Kidney (tissue), 14 donors: ENCODE data around the gene PDPR. TPM values are rescaled to one million over a fixed set of nuclear protein-coding genes. Genes with fewer than 3 reads are reported as not detected.
A peak's percentile ranks its signal among the peaks of the same experiment; 100 is the strongest.

ENCODE experiments used
- DNase-seq, 5 donors: peaks; one replicate each; pipeline ENCODE4 v3.0.0-alpha.2; 2013 to 2020
- FAIRE-seq: peaks from 2 replicates; lab custom pipeline; 2012; peaks lifted over from hg19 to GRCh38; lab: Jason Lieb, UNC
- H3K27ac ChIP-seq, 2 donors: one replicate each; pipeline ENCODE4 v1.7.0; 2013; ENCODE audit warnings: low read depth in 2 of 2, low read length in 2 of 2, inconsistent platforms in 1 of 2
- H3K27me3 ChIP-seq: one replicate; pipeline ENCODE4 v1.7.1; 2013; ENCODE audit warnings: low read length, inconsistent platforms; ENCODE audit not compliant: control insufficient read depth, insufficient read depth
- H3K36me3 ChIP-seq, 3 donors: one replicate each; pipeline versions ENCODE4 v1.7.0 to v1.7.1; 2013; ENCODE audit warnings: low read length in 3 of 3, control low read depth in 1 of 3, inconsistent platforms in 1 of 3; ENCODE audit not compliant: insufficient read depth in 3 of 3, control insufficient read depth in 2 of 3
- H3K4me1 ChIP-seq, 3 donors: one replicate each; pipeline versions ENCODE4 v1.7.0 to v1.7.1; 2013; ENCODE audit warnings: low read length in 3 of 3, inconsistent platforms in 1 of 3, low read depth in 1 of 3; ENCODE audit not compliant: control insufficient read depth in 2 of 3, insufficient read depth in 2 of 3
- H3K4me3 ChIP-seq, 3 donors: one replicate each; pipeline versions ENCODE4 v1.7.0 to v1.8.1; 2013; ENCODE audit warnings: low read length in 3 of 3, control low read depth in 1 of 3, inconsistent platforms in 1 of 3
- H3K9ac ChIP-seq, 3 donors: one replicate each; pipeline versions ENCODE4 v1.7.0 to v1.7.1; 2013; ENCODE audit warnings: low read length in 3 of 3, control low read depth in 1 of 3, inconsistent platforms in 1 of 3
- H3K9me3 ChIP-seq, 3 donors: one replicate each; pipeline versions ENCODE4 v1.7.0 to v1.7.1; 2013; ENCODE audit warnings: low read length in 3 of 3, control low read depth in 1 of 3, inconsistent platforms in 1 of 3; ENCODE audit not compliant: control insufficient read depth in 2 of 3, insufficient read depth in 1 of 3
- CTCF ChIP-seq: IDR thresholded peaks from 3 replicates; pipeline ENCODE4 v1.5.1; 2012; ENCODE audit warnings: mild to moderate bottlenecking, moderate library complexity, borderline replicate concordance; ENCODE audit not compliant: insufficient read depth; ENCODE audit errors: extremely low read depth
- intact Hi-C: fragments of 100-400 bp; cut with DNase I; formaldehyde crosslinking; loops from one replicate; pipeline ENCODE4 v1.11.1; 2022
- polyA plus RNA-seq: library from polyadenylated mRNA; stranded (reverse); fragments of 350-450 nt; fragmentation: Illumina TruSeq; extraction: RNeasy Lipid Tissue Mini Kit (QIAGEN cat#74804); gene quantifications from one replicate; pipeline ENCODE4 v1.2.3, GENCODE V29; 2014; ENCODE audit warnings: low read depth, low replicate concordance; ENCODE audit not compliant: insufficient read depth
- total RNA-seq: library from RNA; stranded (reverse); fragmentation: NEBNext Ultra II Directional; extraction: Animal tissue kit (Norgen Biotek cat#: 25700); gene quantifications from one replicate; pipeline ENCODE4 v1.2.1, GENCODE V29; 2021
- donor health status: control.
- donor health status: control.
- donor health status: control.
- donor health status: control.
- donor health status: control.
- donor health status: DM: yes; HTN: yes; CAD: no.
- donor health status: Normal renal cell carcinoma (clear cell type).

PDPR gene
- total and polyA plus RNA-seq, 2 donors from 2014 or later = 7.0 to 46.9 TPM

DNA sequence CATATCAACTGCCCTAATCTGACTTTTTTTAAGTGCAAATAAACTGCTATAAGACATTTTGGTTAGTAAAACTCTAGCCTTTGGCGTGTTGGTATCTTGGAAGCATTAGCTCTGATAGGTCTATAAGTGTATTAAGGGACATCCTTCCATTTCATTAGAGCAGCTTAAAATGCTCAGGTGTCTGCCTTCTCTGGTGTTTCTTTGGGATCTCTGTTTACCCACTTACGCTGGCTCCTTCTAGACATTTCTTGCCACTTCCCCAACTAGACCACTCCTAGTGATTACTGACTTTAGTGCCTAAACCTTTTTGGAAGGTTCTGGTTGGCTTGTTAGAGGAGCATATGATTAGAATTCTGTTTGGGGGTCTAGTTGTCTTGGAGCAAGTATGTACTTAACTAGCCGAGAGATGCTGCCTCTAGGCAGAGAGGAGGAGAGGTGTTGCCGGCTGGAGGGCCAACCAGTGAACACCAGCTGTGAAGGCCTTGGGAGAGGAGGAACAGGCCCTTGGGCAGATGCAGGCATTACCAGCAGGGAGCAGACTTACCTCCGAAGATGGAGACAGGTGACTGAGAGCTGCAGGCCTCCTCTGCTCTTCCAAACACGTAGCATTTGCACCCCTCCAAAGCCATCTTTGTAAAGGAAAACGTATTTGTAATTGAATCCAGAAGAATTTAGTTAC, 44.3 kb downstream of the PDPR start:
- peaks cover 30 to 73% (median 61%) of the 10 kb centered on the region in 3 donors for H3K36me3 ChIP-seq
- intact Hi-C loops = no loop called here

GRCh38 chr16:70159355-70160348, 45.5 kb downstream of the PDPR start:
- DNase-seq (peak in 1 of 5 donors; percentile 23), FAIRE-seq (no peak)
- Histone ChIP-seq H3K9me3 (no peaks in the 10 kb centered on the region), H3K36me3 (peaks cover 30 to 71% (median 54%) of the 10 kb centered on the region in 3 donors), H3K27me3 (no peaks in the 10 kb centered on the region), H3K9ac (no peak overlapping the region), H3K4me1 (peaks cover 0 to 4% (median 0%) of the 10 kb centered on the region in 3 donors), H3K4me3 (no peak overlapping the region), H3K27ac (no peak overlapping the region)
- no peak for TF ChIP-seq CTCF
- intact Hi-C loops = no loop called here

More for the DNA sequence above, 44.3 kb downstream of the PDPR start:
- Histone ChIP-seq H3K9me3 (no peaks in the 10 kb centered on the region), H3K4me1 (peaks cover 0 to 4% (median 0%) of the 10 kb centered on the region in 3 donors), H3K4me3 (no peak overlapping the region), H3K27me3 (no peaks in the 10 kb centered on the region), H3K27ac (peak overlapping the region in 1 of 2 donors; percentile 48), H3K9ac (no peak overlapping the region)
- no peak for TF ChIP-seq CTCF
- DNase-seq (peak in 2 of 5 donors; percentile 45 to 48), FAIRE-seq (no peak)

- Histone ChIP-seq H3K9ac (no peak overlapping the region), H3K36me3 (peaks cover 30 to 68% (median 53%) of the 10 kb centered on the region in 3 donors), H3K4me3 (no peak overlapping the region), H3K27me3 (no peaks in the 10 kb centered on the region), H3K27ac (no peak overlapping the region), H3K4me1 (peaks cover 0 to 4% (median 0%) of the 10 kb centered on the region in 3 donors), H3K9me3 (no peaks in the 10 kb centered on the region)
- intact Hi-C loops = no loop called here
- DNase-seq (peak in 1 of 5 donors; percentile 19), FAIRE-seq (no peak)
- no peak for TF ChIP-seq CTCF
These were observed 46.3 kb downstream of the PDPR start for GRCh38 chr16:70160388-70160787.
